ENCODE measurements around the gene XPNPEP1.

The XPNPEP1 gene

GRCh38 chr10:109881769-109882057 is 41.6 kb downstream of the XPNPEP1 start:
- ATAC-seq, result no peak
- no peak for TF ChIP-seq ZFP3 (CRISPR knock-in tag; IDR thresholded peaks at IDR 0.05)
- no peak for TF ChIP-seq ISL1 (CRISPR knock-in tag; IDR thresholded peaks at IDR 0.05)
- TF ChIP-seq TSHZ2 (CRISPR knock-in tag; IDR thresholded peaks at IDR 0.05), result no peak
- no peak for TF ChIP-seq ZNF8 (CRISPR knock-in tag; IDR thresholded peaks at IDR 0.05)
- TF ChIP-seq PPARA (CRISPR knock-in tag; IDR thresholded peaks at IDR 0.05; ENCODE audit: borderline replicate concordance), result no peak
- no peak for TF ChIP-seq TOX (CRISPR knock-in tag; IDR thresholded peaks at IDR 0.05; ENCODE audit: borderline replicate concordance)
- no peak for TF ChIP-seq ARNTL (CRISPR knock-in tag; IDR thresholded peaks at IDR 0.05; ENCODE audit: borderline replicate concordance, low read depth)
- no peak for TF ChIP-seq BACH2 (CRISPR knock-in tag; IDR thresholded peaks at IDR 0.05; ENCODE audit: borderline replicate concordance)
- TF ChIP-seq GLIS3 (CRISPR knock-in tag; IDR thresholded peaks at IDR 0.05), result no peak
- no peak for TF ChIP-seq CSRNP3 (CRISPR knock-in tag; IDR thresholded peaks at IDR 0.05)
- TF ChIP-seq ESRRG (CRISPR knock-in tag; IDR thresholded peaks at IDR 0.05), result no peak
- TF ChIP-seq CREB5 (CRISPR knock-in tag; IDR thresholded peaks at IDR 0.05; ENCODE audit: low read depth), result no peak
- no peak for TF ChIP-seq TCF4 (CRISPR knock-in tag; IDR thresholded peaks at IDR 0.05; ENCODE audit: borderline replicate concordance)

GRCh38 chr10:109880886-109881768 is 42.2 kb downstream of the XPNPEP1 start:
- TF ChIP-seq CREB5 (CRISPR knock-in tag; IDR thresholded peaks at IDR 0.05; ENCODE audit: low read depth) (no peak), TCF4 (CRISPR knock-in tag; IDR thresholded peaks at IDR 0.05; ENCODE audit: borderline replicate concordance) (no peak), ISL1 (CRISPR knock-in tag; IDR thresholded peaks at IDR 0.05) (no peak), ZNF8 (CRISPR knock-in tag; IDR thresholded peaks at IDR 0.05) (no peak), PATZ1 (CRISPR knock-in tag; IDR thresholded peaks at IDR 0.05; ENCODE audit: borderline replicate concordance) (no peak), OSR1 (CRISPR knock-in tag; IDR thresholded peaks at IDR 0.05) (no peak), ZNF565 (CRISPR knock-in tag; conservative IDR thresholded peaks at IDR 0.05; ENCODE audit: low read depth) (no peak), ARNTL (CRISPR knock-in tag; IDR thresholded peaks at IDR 0.05; ENCODE audit: borderline replicate concordance, low read depth) (no peak), ZFP3 (CRISPR knock-in tag; IDR thresholded peaks at IDR 0.05) (no peak), CSRNP3 (CRISPR knock-in tag; IDR thresholded peaks at IDR 0.05) (no peak), ZNF70 (CRISPR knock-in tag; IDR thresholded peaks at IDR 0.05) (no peak), RARB (CRISPR knock-in tag; IDR thresholded peaks at IDR 0.05) (no peak)
- ATAC-seq, result no peak

Data from SK-N-SH treated with all-trans-retinoic acid at 6 μM for 48 hours (cell line).